ENCODE results near the gene USP12. TPM values are rescaled to one million over a fixed set of nuclear protein-coding genes. Genes with fewer than 3 reads are reported as not detected.

USP12 gene
- total RNA-seq, 4 donors from 2014 or later: 25.9 to 57.2 (median 47.8) TPM

- no peak overlapping the region for H3K27ac ChIP-seq
- WGBS, 2 donors (ENCODE audit: low coverage in 1 of 2): 68 to 72% methylated on average over 2 to 3 of the region's 3 CpGs
- in situ Hi-C loops (cut with MboI; ENCODE audit: low pct_ligation_motif_present in 1 of 4, low pct_unique_long_range_greater_than_20kb in 1 of 4, low sequenced_read_pairs in 3 of 4): no loop called here
Observed at GRCh38 chr13:27088619-27089018, 83.0 kb downstream of the USP12 start.

DNA sequence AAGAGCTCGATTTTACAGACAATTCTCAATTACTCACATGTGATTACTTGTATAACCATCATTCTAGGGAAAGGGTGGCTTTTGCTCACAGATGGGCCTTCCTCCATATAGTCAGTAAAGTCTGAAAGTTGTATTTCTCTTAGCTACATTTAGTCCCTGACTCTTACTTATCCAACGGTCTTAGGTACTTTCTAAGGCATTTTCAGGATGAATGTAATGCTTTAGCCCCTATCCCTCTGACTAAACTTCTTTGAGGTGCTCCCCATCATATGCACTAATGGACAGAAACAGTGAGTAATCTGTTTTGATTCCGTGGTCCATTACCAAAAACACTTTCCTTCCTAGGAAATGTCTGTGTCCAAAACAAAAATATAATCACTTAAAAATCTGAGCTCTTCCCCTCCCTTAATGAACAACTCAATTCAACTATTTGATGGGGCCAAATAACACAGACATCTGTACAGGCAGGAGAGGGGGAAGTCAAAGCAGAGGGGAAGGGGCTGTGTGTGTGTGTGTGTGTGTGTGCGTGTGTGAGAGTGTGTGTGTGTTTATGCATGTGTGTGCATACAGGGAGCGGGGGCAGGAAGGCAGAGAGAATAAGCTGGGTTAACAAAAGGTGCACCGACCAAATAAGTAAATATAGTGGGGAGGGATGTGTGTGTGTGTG is 84.9 kb downstream of the USP12 start:
- Histone ChIP-seq H3K4me3 (no peak overlapping the region), H3K4me1 (peaks cover 0 to 3% (median 0%) of the 10 kb centered on the region in 4 donors), H3K36me3 (peaks cover 0 to 9% (median 2%) of the 10 kb centered on the region in 4 donors), H3K27me3 (no peaks in the 10 kb centered on the region), H3K9me3 (no peaks in the 10 kb centered on the region), H3K27ac (no peak overlapping the region)
- no peak for TF ChIP-seq POLR2AphosphoS5 (IDR thresholded peaks at IDR 0.05)
- TF ChIP-seq, protein P1, sequence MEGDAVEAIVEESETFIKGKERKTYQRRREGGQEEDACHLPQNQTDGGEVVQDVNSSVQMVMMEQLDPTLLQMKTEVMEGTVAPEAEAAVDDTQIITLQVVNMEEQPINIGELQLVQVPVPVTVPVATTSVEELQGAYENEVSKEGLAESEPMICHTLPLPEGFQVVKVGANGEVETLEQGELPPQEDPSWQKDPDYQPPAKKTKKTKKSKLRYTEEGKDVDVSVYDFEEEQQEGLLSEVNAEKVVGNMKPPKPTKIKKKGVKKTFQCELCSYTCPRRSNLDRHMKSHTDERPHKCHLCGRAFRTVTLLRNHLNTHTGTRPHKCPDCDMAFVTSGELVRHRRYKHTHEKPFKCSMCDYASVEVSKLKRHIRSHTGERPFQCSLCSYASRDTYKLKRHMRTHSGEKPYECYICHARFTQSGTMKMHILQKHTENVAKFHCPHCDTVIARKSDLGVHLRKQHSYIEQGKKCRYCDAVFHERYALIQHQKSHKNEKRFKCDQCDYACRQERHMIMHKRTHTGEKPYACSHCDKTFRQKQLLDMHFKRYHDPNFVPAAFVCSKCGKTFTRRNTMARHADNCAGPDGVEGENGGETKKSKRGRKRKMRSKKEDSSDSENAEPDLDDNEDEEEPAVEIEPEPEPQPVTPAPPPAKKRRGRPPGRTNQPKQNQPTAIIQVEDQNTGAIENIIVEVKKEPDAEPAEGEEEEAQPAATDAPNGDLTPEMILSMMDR (IDR thresholded peaks at IDR 0.05): no peak
- no peak for TF ChIP-seq EP300 (IDR thresholded peaks at IDR 0.05; ENCODE audit: low read depth)
- no peak for TF ChIP-seq POLR2A (IDR thresholded peaks at IDR 0.05)
- in situ Hi-C loops (cut with MboI; ENCODE audit: low pct_ligation_motif_present in 1 of 4, low pct_unique_long_range_greater_than_20kb in 1 of 4, low sequenced_read_pairs in 3 of 4) (no loop called here), intact Hi-C loops (cut with DNase I; ENCODE audit: low total_unique reads) (no loop called here)
- no peak for DNase-seq
- 70 to 85% methylated on average over 6 of the region's 6 CpGs for WGBS, 2 donors (ENCODE audit: low coverage in 1 of 2)

More at GRCh38 chr13:27088619-27089018, 83.0 kb downstream of the USP12 start:
- H3K4me1 ChIP-seq: peaks cover 0 to 3% (median 0%) of the 10 kb centered on the region in 4 donors
- H3K36me3 ChIP-seq: peaks cover 0 to 9% (median 2%) of the 10 kb centered on the region in 4 donors
- no peaks in the 10 kb centered on the region for H3K9me3 ChIP-seq
- DNase-seq: no peak
- H3K4me3 ChIP-seq: no peak overlapping the region
- no peak for TF ChIP-seq EP300 (IDR thresholded peaks at IDR 0.05; ENCODE audit: low read depth)
- TF ChIP-seq POLR2A (IDR thresholded peaks at IDR 0.05): no peak
- TF ChIP-seq, protein P1 (IDR thresholded peaks at IDR 0.05): no peak
- no peaks in the 10 kb centered on the region for H3K27me3 ChIP-seq
- intact Hi-C loops (cut with DNase I; ENCODE audit: low total_unique reads): no loop called here

DNA sequence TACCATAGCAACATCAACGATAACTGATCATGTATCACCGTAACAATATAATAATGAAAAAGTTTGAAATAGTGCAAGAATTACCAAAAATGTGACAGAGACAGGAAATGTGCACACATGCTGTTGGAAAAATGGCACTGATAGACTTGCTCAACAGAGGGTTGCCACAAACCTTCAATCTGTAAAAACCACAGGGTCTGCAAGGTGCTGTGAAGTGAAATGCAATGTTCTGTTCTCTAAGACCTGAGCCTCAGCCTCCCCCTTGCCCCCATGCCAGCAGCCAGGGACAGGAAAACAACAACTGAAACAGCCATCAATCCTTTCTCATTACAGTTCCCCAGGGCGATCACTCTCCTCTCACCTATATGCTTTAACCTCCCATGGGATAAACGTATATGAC is 88.4 kb downstream of the USP12 start:
- DNase-seq: no peak
- in situ Hi-C loops (cut with MboI; ENCODE audit: low pct_ligation_motif_present in 1 of 4, low pct_unique_long_range_greater_than_20kb in 1 of 4, low sequenced_read_pairs in 3 of 4): no loop called here
- no peak overlapping the region for H3K4me3 ChIP-seq
- TF ChIP-seq, protein P1 (IDR thresholded peaks at IDR 0.05): no peak
- TF ChIP-seq POLR2AphosphoS5 (IDR thresholded peaks at IDR 0.05): no peak
- TF ChIP-seq POLR2A (IDR thresholded peaks at IDR 0.05): no peak
- no peak for TF ChIP-seq EP300 (IDR thresholded peaks at IDR 0.05; ENCODE audit: low read depth)
- H3K27me3 ChIP-seq: no peaks in the 10 kb centered on the region
- H3K36me3 ChIP-seq: peaks cover 0 to 9% (median 4%) of the 10 kb centered on the region in 4 donors
- H3K4me1 ChIP-seq: peaks cover 0 to 8% (median 4%) of the 10 kb centered on the region in 4 donors
- intact Hi-C loops (cut with DNase I; ENCODE audit: low total_unique reads): no loop called here
- WGBS, 2 donors (ENCODE audit: low coverage in 1 of 2): 86 to 88% methylated on average over 4 of the region's 4 CpGs
- H3K27ac ChIP-seq: no peak overlapping the region
- H3K9me3 ChIP-seq: no peaks in the 10 kb centered on the region

DNA sequence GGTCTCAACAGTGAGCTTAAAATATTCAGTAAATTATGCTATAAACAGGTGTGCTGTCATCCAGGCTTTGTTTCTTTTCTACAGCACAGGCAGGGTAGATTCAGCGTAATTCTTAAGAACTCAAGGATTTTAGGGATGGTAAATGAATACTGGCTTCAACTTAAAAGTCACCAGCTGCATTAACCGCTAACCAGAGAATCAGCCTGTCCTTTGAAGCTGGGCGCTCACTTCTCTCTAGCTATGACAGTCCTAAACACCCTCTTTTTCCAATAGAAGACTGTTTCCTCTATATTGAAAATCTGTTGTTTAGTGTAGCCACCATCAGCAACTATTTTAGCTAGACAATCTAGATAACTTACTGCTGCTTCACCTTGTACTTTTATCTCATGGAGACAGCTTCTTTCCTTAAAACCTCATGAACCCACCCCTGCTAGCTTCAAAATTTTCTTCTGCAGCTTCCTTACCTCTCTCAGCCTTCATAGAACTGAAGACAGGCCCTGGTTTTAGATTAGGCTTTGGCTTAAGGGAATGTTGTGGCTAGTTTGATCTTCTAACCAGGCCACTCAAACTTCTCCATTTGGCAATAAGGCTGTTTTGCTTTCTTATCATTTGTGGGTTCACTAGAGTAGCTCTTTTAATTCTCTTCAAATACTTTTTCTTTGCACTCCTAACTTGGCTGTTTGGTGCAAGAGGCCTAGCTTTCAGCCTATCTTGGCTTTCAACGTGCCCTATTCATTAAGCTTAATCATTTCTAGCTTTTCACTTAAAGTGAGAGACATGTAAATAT is 89.5 kb downstream of the USP12 start:
- H3K36me3 ChIP-seq: peaks cover 0 to 7% (median 0%) of the 10 kb centered on the region in 4 donors
- in situ Hi-C loops (cut with MboI; ENCODE audit: low pct_ligation_motif_present in 1 of 4, low pct_unique_long_range_greater_than_20kb in 1 of 4, low sequenced_read_pairs in 3 of 4): no loop called here
- intact Hi-C loops (cut with DNase I; ENCODE audit: low total_unique reads): no loop called here
- TF ChIP-seq EP300 (IDR thresholded peaks at IDR 0.05; ENCODE audit: low read depth): no peak
- no peak for TF ChIP-seq POLR2AphosphoS5 (IDR thresholded peaks at IDR 0.05)
- TF ChIP-seq, protein P1 (IDR thresholded peaks at IDR 0.05): no peak
- TF ChIP-seq POLR2A (IDR thresholded peaks at IDR 0.05): no peak
- H3K27ac ChIP-seq: no peak overlapping the region
- no peaks in the 10 kb centered on the region for H3K9me3 ChIP-seq
- no peak for DNase-seq
- H3K4me3 ChIP-seq: no peak overlapping the region
- H3K4me1 ChIP-seq: peaks cover 0 to 17% (median 7%) of the 10 kb centered on the region in 4 donors
- H3K27me3 ChIP-seq: no peaks in the 10 kb centered on the region
- 96 to 97% methylated on average over 3 to 4 of the region's 4 CpGs for WGBS, 2 donors (ENCODE audit: low coverage in 1 of 2)
